GM19238 (cell line): ENCODE measurements around the gene NPHP1.
"Not testable (repeated sequence)": the region's sequence is repeated elsewhere in the genome, so short reads cannot be mapped to it uniquely, and the experiment has no call there.

Source experiments
- DNase-seq: peaks from one replicate; pipeline ENCODE4 v3.0.0; 2011; ENCODE audit warnings: low spot score; ENCODE audit not compliant: insufficient read length

Gene NPHP1

GRCh38 chr2:110204408-110205385 lies at the start of gene NPHP1:
TSS of gene NPHP1 (minus strand) at chr2:110205013. CDS start at chr2:110204968, 45 bp downstream.
- peak; percentile 90 for DNase-seq

GRCh38 chr2:110248081-110248795 lies 43.4 kb upstream of the NPHP1 start:
- DNase-seq: not testable (repeated sequence)

DNA sequence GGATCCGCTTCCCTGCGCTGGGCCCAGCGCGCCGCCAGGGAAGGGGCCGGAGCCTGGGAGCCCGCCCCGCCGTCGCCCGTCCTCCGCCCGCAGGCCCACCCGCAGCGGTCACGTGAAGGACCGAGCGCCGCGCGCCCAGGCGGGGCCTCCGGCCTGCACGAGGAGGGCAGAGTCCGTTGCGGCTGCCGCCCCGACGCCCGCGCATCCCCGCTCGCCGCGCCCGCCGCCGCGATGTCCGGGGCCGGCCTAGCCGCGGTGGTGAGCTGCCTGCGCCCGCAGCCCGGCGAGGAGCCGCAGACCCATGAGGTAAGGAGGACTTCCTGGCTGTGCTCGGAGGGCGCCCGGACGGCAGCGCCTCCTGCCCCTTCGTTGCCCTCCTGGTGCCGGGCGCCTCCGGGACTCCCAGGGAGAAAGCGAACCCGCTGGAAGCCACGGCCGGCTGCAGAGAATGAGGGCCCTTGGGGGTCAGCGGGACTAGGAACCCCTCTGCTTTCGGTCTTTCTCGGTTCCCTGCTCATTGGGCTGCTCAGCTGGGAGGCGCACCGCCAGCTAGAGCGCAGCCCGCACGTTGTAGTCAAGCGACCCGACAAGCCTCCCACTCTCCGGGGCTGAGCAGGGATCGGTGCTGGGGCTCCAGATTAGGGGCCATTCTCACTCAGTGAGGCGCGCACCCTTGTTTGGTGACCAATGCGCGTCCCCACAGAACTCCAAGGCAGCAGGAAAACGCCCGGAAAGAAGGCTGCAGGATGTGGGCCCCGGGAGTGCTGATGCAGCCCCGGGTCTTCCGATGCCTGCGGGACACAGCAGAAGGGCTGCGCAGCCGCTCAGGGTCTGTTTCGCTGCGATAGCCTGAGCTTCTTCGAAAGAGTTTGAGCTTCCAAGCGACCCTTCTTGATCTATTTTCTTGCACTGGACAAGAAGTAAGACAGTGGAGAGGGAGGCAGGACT lies 40.9 kb upstream of the NPHP1 start:
- DNase-seq: not testable (repeated sequence)

- DNase-seq: not testable (repeated sequence)
These were observed 38.5 kb upstream of the NPHP1 start for GRCh38 chr2:110243283-110243682.

GRCh38 chr2:110234514-110234913 lies 29.7 kb upstream of the NPHP1 start:
- not testable (repeated sequence) for DNase-seq

GRCh38 chr2:110229886-110230285 lies 25.1 kb upstream of the NPHP1 start:
- DNase-seq: not testable (repeated sequence)

GRCh38 chr2:110222626-110223025 lies 17.8 kb upstream of the NPHP1 start:
- not testable (repeated sequence) for DNase-seq

- no peak for DNase-seq
These were observed 17.1 kb upstream of the NPHP1 start for GRCh38 chr2:110221938-110222337.

GRCh38 chr2:110220190-110220564 lies 15.4 kb upstream of the NPHP1 start:
- no peak for DNase-seq

GRCh38 chr2:110219496-110220189 lies 14.8 kb upstream of the NPHP1 start:
- DNase-seq: no peak

GRCh38 chr2:110218889-110219288 lies 14.1 kb upstream of the NPHP1 start:
- not testable (repeated sequence) for DNase-seq

GRCh38 chr2:110216803-110217202 lies 12.0 kb upstream of the NPHP1 start:
- no peak for DNase-seq

DNA sequence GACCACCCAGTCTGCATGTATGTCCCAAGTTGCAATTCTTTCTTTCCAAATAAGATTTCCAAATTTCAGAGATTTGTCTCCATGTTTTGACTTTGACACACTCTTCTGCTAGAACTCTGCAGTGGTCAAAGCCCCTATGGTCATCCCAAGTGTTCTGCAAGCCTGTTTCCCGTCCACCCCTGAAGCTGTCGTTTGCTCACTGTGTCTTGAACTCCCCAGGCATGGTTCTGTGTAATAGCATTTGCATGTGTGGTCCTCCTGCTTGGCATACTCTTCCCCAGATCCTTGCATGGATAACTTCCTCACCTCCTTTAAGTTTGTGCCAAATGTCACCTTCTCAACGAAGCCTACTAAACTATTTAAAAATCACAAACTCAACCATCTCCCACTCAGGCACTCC lies 11.4 kb upstream of the NPHP1 start:
- no peak for DNase-seq

DNA sequence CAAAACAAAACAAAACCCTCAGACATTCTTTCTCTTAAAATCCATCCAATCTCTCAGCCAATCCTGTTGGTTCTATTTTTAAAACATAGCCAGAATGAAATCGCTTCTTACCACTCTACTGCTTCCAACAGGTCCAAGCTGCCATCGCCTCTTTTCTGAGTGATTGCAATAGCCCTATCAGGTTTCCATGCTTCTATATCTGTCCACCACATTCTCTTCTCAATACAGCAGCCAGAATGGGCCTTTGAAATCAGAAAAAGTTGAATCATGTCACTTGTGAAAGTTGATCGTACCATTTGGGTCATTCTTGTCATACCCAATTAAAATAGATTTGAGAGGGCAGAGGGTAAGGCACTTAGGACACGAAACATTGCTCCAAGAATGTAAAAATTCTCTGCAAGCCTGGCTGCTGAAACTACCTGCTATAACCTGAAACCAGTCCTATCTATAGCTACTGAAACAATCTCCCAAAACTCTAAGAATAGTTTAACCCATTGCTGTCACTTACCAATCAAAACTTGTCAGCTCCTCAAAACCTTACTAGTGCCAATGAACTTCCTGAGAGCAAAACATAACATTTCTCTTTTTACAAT lies 10.8 kb upstream of the NPHP1 start:
- no peak for DNase-seq

GRCh38 chr2:110215091-110215490 lies 10.3 kb upstream of the NPHP1 start:
- DNase-seq: no peak

- not testable (repeated sequence) for DNase-seq
These were observed 8.7 kb upstream of the NPHP1 start for GRCh38 chr2:110213522-110213921.

DNA sequence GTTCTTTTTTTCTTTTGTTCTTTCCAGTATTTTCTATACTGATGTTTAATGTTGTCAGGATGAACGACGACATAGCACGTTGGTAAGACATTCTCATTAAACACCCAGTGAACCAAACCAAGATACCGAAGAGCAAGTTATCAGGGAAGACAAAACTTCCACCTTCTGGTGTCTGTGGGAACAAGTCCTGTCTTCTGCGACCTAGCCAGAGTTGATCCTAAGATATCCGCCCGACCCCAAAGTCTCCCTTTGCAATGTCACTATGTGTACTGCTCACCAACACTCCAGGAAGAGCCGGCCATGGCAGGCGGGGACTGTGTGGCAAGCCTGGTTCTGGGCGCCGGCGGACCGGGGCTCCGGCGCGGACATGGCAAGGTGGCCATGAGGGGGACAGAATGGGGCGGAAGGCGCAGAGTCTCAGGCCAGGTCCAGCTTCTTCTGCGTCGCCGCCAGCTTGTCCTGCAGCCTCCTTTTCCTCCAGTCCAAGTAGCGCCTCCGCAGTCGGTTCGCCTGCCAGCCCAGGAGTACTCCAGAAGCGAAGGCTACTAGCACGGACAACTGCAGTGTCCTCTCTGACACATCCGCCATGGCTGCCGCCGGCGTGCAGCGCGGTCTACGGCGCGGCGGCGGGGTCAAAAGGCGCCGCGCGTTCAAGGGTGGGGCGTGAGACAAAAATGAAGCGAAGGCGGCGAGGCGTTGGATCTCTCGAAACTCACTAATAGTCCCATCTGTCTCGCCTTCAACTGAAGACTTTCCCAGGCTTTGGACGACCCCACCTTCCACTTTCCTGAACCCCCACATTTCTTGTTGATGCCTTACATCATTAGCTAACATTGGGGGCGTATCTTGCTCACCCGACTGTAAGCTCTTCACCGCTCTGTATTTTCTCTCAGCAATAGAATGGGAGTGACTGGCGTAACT lies 7.4 kb upstream of the NPHP1 start, which contains the start of gene MTLN:
Gene MTLN, minus strand, starts transcription at position 610 of the 921 bp plus-strand sequence. Its CDS starts 22 bp downstream, at position 588.
- peak; percentile 67 for DNase-seq

DNA sequence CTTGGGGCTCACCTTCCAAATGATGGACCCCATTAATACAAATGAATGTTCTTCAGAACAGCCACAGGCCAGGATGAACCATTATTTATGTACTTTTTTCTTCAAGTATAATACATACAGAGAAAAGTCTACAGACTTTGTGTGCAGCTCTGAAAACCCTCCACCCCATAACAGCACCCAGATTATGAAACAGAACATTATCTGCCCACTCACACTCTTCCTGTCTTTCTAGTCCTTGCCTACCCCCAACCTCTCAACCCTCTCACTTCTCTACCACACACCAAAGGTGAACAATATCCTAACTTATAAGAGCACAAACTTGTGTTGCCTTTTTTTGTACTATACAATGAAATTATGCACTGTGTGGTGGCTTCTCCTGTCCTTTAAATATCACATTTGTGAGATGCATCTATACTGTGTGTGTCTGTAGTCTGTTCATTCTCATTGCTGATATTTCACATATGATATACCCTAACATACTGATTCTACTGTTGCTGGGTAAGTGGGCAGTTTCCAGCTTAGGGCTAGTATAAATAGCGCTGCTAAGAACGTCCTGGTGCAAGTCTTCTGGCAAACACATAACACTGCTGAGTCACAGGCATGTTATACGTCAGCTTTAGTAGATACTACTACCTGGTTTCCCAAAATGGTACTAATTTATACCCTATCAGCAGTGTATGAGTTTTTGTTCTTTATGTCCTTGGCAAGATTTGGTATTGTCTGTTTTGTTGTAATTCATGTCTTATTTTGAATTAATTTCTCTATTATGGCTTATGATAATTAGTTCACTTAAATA lies 1.0 kb upstream of the NPHP1 start:
- no peak for DNase-seq
